Adrenal gland (tissue), 12 donors: Measurements from ENCODE around the gene IL1RAPL2. TPM values are rescaled to one million over a fixed set of nuclear protein-coding genes. Genes with fewer than 3 reads are reported as not detected.

Experiments
- DNase-seq, 7 donors: peaks; one replicate each; pipeline ENCODE4 v3.0.0-alpha.2; 2019 to 2020
- H3K27ac ChIP-seq, 5 donors: fragments of 200-600 bp; sonication (generic) in 4 of 5; 1 replicate in 3 of 5; 2 replicates in 2 of 5; pipeline versions ENCODE4 v1.5.1 to v1.8.0; 2016 to 2020; ENCODE audit warnings: mild to moderate bottlenecking in 1 of 5
- H3K27me3 ChIP-seq: fragments of 200-600 bp; 2 replicates; pipeline ENCODE4 v1.8.0; 2021
- H3K36me3 ChIP-seq, 2 donors: fragments of 200-600 bp; replicated peaks in 1 of 2; 1 replicate in 1 of 2; 2 replicates in 1 of 2; pipeline versions ENCODE4 v1.5.1 to v1.8.0; 2018 to 2022
- H3K4me1 ChIP-seq, 2 donors: fragments of 200-600 bp; replicated peaks in 1 of 2; 1 replicate in 1 of 2; 2 replicates in 1 of 2; pipeline versions ENCODE4 v1.5.1 to v1.8.0; 2018 to 2021
- H3K4me3 ChIP-seq, 4 donors: fragments of 200-600 bp; sonication (generic) in 3 of 4; one replicate each; pipeline ENCODE4 v1.5.1; 2016 to 2018
- H3K9me3 ChIP-seq, 3 donors: fragments of 200-600 bp; sonication (generic) in 1 of 3; replicated peaks in 1 of 3; 1 replicate in 2 of 3; 2 replicates in 1 of 3; pipeline versions ENCODE4 v1.5.1 to v1.8.0; 2016 to 2021
- CTCF ChIP-seq, 6 experiments: fragments of 450-650 bp in 4 of 6; fragments of 200-600 bp in 2 of 6; sonication (generic) in 1 of 6; IDR thresholded peaks; 1 replicate in 5 of 6; 2 replicates in 1 of 6; pipeline versions ENCODE4 v1.5.1 to v1.8.0; 2016 to 2021; ENCODE audit warnings: antibody characterized with exemption in 6 of 6, mild to moderate bottlenecking in 2 of 6, moderate library complexity in 1 of 6
- POLR2A ChIP-seq, 2 donors: fragments of 450-650 bp; IDR thresholded peaks; one replicate each; pipeline ENCODE4 v1.6.1; 2017; ENCODE audit warnings: antibody characterized with exemption in 2 of 2, mild to moderate bottlenecking in 2 of 2, moderate library complexity in 1 of 2
- WGBS, 4 donors: extraction: QIAGEN DNeasy Blood & Tissue Kit in 2 of 4; methylation state at CpG; one replicate each; pipeline versions ENCODE4 v1.1.5 to v1.1.7; 2013 to 2017; 5-methylcytosine and 5-hydroxymethylcytosine counted together
- intact Hi-C, 2 donors: fragments of 100-400 bp; cut with DNase I; formaldehyde crosslinking; loops; one replicate each; pipeline versions ENCODE4 v1.14.1 to v1.15.0; 2022 to 2023
- polyA plus RNA-seq, 3 donors: library from polyadenylated mRNA; stranded (reverse); fragments of 200-250 nt in 2 of 3; fragments of 350-450 nt in 1 of 3; fragmentation: Illumina TruSeq in 1 of 3; extraction: RNeasy Lipid Tissue Mini Kit (QIAGEN cat#74804) in 1 of 3; gene quantifications; one replicate each; pipeline ENCODE4 v1.2.3, GENCODE V29; 2013 to 2014
- total RNA-seq, 9 donors: library from RNA; depleted of rRNA in 4 of 9; stranded (reverse); fragments of >200 nt in 4 of 9; fragments of 120-200 nt in 1 of 9; fragmentation: NEBNext Ultra II Directional in 1 of 9; extraction: Animal tissue kit (Norgen Biotek cat#: 25700) in 1 of 9; gene quantifications; one replicate each; pipeline versions ENCODE4 v1.1.0 to v1.2.4, GENCODE V29; 2013 to 2023
- donor health status: healthy with polysubstance abuse.
- donor health status: Bipolar disorder and iron deficiency.
- donor health status: DM: yes; HTN: yes; CAD: no.
- donor health status: DM: no; HTN: no; CAD: no.
- donor health status: DM: no; HTN: no; CAD: no.
- donor health status: DM: yes; HTN: yes; CAD: no.

The IL1RAPL2 gene
- total and polyA plus RNA-seq, 12 donors: 0.27 to 8.4 (median 0.64) TPM; not detected in 5

GRCh38 chrX:104696667-104697066, 130.7 kb downstream of the IL1RAPL2 start:
- H3K9me3 ChIP-seq: no peaks in the 10 kb centered on the region
- intact Hi-C loops: no loop called here
- TF ChIP-seq CTCF (IDR thresholded peaks at IDR 0.05): no peak
- TF ChIP-seq POLR2A (IDR thresholded peaks at IDR 0.05): no peak

GRCh38 chrX:104697294-104697693, 131.3 kb downstream of the IL1RAPL2 start:
- H3K27me3 ChIP-seq: peaks cover 9% of the 10 kb centered on the region
- no peaks in the 10 kb centered on the region for H3K36me3 ChIP-seq
- no peaks in the 10 kb centered on the region for H3K9me3 ChIP-seq
- no peak for TF ChIP-seq POLR2A (IDR thresholded peaks at IDR 0.05)
- no peaks in the 10 kb centered on the region for H3K4me1 ChIP-seq
- H3K4me3 ChIP-seq: no peak overlapping the region
- H3K27ac ChIP-seq: no peak overlapping the region
- intact Hi-C loops: no loop called here
- no peak for DNase-seq

More at GRCh38 chrX:104696667-104697066, 130.7 kb downstream of the IL1RAPL2 start:
- Histone ChIP-seq H3K4me1 (no peaks in the 10 kb centered on the region), H3K27me3 (peaks cover 9% of the 10 kb centered on the region), H3K4me3 (no peak overlapping the region), H3K36me3 (no peaks in the 10 kb centered on the region), H3K27ac (no peak overlapping the region)
- 29 to 53% (median 48%) methylated on average over 1 of the region's 1 CpG for WGBS, 4 donors
- no peak for DNase-seq

- intact Hi-C loops: no loop called here
- no peaks in the 10 kb centered on the region for H3K36me3 ChIP-seq
- WGBS, 4 donors: 50 to 83% (median 65%) methylated on average over 4 of the region's 4 CpGs
- no peak for DNase-seq
- no peak overlapping the region for H3K4me3 ChIP-seq
- H3K4me1 ChIP-seq: no peaks in the 10 kb centered on the region
- no peaks in the 10 kb centered on the region for H3K9me3 ChIP-seq
- no peak overlapping the region for H3K27ac ChIP-seq
- peaks cover 7% of the 10 kb centered on the region for H3K27me3 ChIP-seq
- TF ChIP-seq CTCF (IDR thresholded peaks at IDR 0.05): no peak
These were observed 141.0 kb downstream of the IL1RAPL2 start for GRCh38 chrX:104707042-104707441.

GRCh38 chrX:104707572-104707971, 141.6 kb downstream of the IL1RAPL2 start:
- TF ChIP-seq CTCF (IDR thresholded peaks at IDR 0.05) (no peak), POLR2A (IDR thresholded peaks at IDR 0.05) (no peak)
- Histone ChIP-seq H3K27ac (no peak overlapping the region), H3K36me3 (no peaks in the 10 kb centered on the region), H3K27me3 (peaks cover 7% of the 10 kb centered on the region), H3K4me1 (no peaks in the 10 kb centered on the region), H3K9me3 (no peaks in the 10 kb centered on the region), H3K4me3 (no peak overlapping the region)
- DNase-seq: no peak
- intact Hi-C loops: no loop called here

DNA sequence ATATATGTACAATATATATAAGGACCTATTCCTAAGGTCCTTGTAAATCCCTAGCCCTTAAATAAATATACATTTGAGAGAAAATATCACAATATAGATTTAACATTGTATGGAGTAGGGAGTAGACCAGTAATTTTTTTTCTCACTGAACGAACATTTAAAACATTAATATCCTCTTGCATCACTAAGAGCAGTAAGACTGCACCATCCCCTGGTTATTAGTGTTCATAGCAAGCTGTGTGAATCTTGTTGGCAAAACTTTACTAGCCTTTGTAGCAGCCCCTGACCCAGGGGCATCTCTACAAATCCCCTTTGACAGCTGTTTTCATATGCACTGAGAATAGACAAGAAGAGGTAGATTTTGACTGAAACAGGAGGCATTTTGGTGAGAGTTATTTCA, 146.5 kb downstream of the IL1RAPL2 start:
- TF ChIP-seq CTCF (IDR thresholded peaks at IDR 0.05) (peak in 1 of 6 experiments; percentile 14), POLR2A (IDR thresholded peaks at IDR 0.05) (no peak)
- Histone ChIP-seq H3K27ac (no peak overlapping the region), H3K4me1 (no peaks in the 10 kb centered on the region), H3K9me3 (no peaks in the 10 kb centered on the region), H3K36me3 (no peaks in the 10 kb centered on the region), H3K4me3 (no peak overlapping the region), H3K27me3 (peaks cover 15% of the 10 kb centered on the region)
- 0 to 30% (median 14%) methylated on average over 1 of the region's 1 CpG for WGBS, 4 donors
- no peak for DNase-seq
- intact Hi-C loops: no loop called here
